Astrocyte (in vitro differentiated cells and primary cell): ENCODE results near the gene CLEC4D. TPM values are rescaled to one million over a fixed set of nuclear protein-coding genes. Genes with fewer than 3 reads are reported as not detected.
"Not testable (repeated sequence)": the region's sequence is repeated elsewhere in the genome, so short reads cannot be mapped to it uniquely, and the experiment has no call there.

ENCODE experiments used
- DNase-seq: peaks from one replicate; pipeline ENCODE4 v3.0.0-alpha.2; 2010; ENCODE audit warnings: low read depth
- FAIRE-seq: peaks from 2 replicates; lab custom pipeline; 2011; peaks lifted over from hg19 to GRCh38; lab: Jason Lieb, UNC
- H2AFZ ChIP-seq: 2 replicates; pipeline ENCODE4 v1.6.0; 2012; ENCODE audit warnings: low read depth, low read length, inconsistent platforms
- H3K27ac ChIP-seq: 2 replicates; pipeline ENCODE4 v1.5.1; 2011; ENCODE audit warnings: low read depth, low read length, inconsistent platforms
- H3K27me3 ChIP-seq: 2 replicates; pipeline ENCODE4 v1.6.0; 2011; ENCODE audit warnings: low read length, inconsistent platforms; ENCODE audit not compliant: insufficient read depth
- H3K36me3 ChIP-seq: 2 replicates; pipeline ENCODE4 v1.5.1; 2011; ENCODE audit warnings: low read length, inconsistent platforms; ENCODE audit not compliant: insufficient read depth
- H3K4me1 ChIP-seq: 2 replicates; pipeline ENCODE4 v1.5.1; 2011; ENCODE audit warnings: low read length, inconsistent platforms; ENCODE audit not compliant: insufficient read depth
- H3K4me2 ChIP-seq: 2 replicates; pipeline ENCODE4 v1.6.0; 2012; ENCODE audit warnings: low read length, inconsistent platforms
- H3K4me3 ChIP-seq: 2 replicates; pipeline ENCODE4 v1.5.1; 2011; ENCODE audit warnings: low read depth, mild to moderate bottlenecking, low read length, inconsistent platforms; ENCODE audit not compliant: insufficient read depth
- H3K79me2 ChIP-seq: 2 replicates; pipeline ENCODE4 v1.6.0; 2012; ENCODE audit warnings: mild to moderate bottlenecking, low read length, inconsistent platforms; ENCODE audit not compliant: insufficient read depth
- H3K9ac ChIP-seq: 2 replicates; pipeline ENCODE4 v1.6.0; 2012; ENCODE audit warnings: mild to moderate bottlenecking, low read length, inconsistent platforms
- H3K9me3 ChIP-seq: 2 replicates; pipeline ENCODE4 v1.5.1; 2012; ENCODE audit warnings: low read depth, mild to moderate bottlenecking, low read length, inconsistent platforms; ENCODE audit not compliant: insufficient read depth
- H4K20me1 ChIP-seq: 2 replicates; pipeline ENCODE4 v1.6.0; 2012; ENCODE audit warnings: low read length, inconsistent platforms; ENCODE audit not compliant: insufficient read depth
- H3K27ac Mint-ChIP-seq: one replicate; pipeline ENCODE4 v1.8.0; 2021; ENCODE audit warnings: mild to moderate bottlenecking, mixed read lengths; ENCODE audit not compliant: unreplicated experiment
- H3K27me3 Mint-ChIP-seq: one replicate; pipeline ENCODE4 v1.8.0; 2021; ENCODE audit warnings: low read depth, mixed read lengths; ENCODE audit not compliant: unreplicated experiment
- H3K36me3 Mint-ChIP-seq: one replicate; pipeline ENCODE4 v1.8.0; 2021; ENCODE audit warnings: low read depth, mixed read lengths; ENCODE audit not compliant: unreplicated experiment
- H3K4me1 Mint-ChIP-seq: one replicate; pipeline ENCODE4 v1.8.0; 2021; ENCODE audit warnings: low read depth, mixed read lengths; ENCODE audit not compliant: unreplicated experiment
- H3K4me3 Mint-ChIP-seq: one replicate; pipeline ENCODE4 v1.8.0; 2021; ENCODE audit warnings: mild to moderate bottlenecking, moderate library complexity, mixed read lengths; ENCODE audit not compliant: unreplicated experiment
- H3K9me3 Mint-ChIP-seq: one replicate; pipeline ENCODE4 v1.8.0; 2021; ENCODE audit warnings: mild to moderate bottlenecking, mixed read lengths; ENCODE audit not compliant: unreplicated experiment
- EZH2 ChIP-seq: IDR thresholded peaks from 2 replicates; pipeline ENCODE4 v1.6.1; 2012; ENCODE audit warnings: mild to moderate bottlenecking, low read length, inconsistent platforms; ENCODE audit not compliant: insufficient read depth
- total RNA-seq: library from RNA; stranded (reverse); gene quantifications from 2 replicates; pipeline ENCODE4 v1.2.1, GENCODE V29; 2021
- TF ChIP-seq, protein P1 (sequence below): IDR thresholded peaks from 2 replicates; pipeline ENCODE4 v1.5.1; 2011; ENCODE audit warnings: low read depth, mild to moderate bottlenecking, inconsistent platforms, low read length, moderate library complexity; ENCODE audit not compliant: insufficient read depth

The CLEC4D gene
- total RNA-seq, 1 donor from 2014 or later = not detected

DNA sequence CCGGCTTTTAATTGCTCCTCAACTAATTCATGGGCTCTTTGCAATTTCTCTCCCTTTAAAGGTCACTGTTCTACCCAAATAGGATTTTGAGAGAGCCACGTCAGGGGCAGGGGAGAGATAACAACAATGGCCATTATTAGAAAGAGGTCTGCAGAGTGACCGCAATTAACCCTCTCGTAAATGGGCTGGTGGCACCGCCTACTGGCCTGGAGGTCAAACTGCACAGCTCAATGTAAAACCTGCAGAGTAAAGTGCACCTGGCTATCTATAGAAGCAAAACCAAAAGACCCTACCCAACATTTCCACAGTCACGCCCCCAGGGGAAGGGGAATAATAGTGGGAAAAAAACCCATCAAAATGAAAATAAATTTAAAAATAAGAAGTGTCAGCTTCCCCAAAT is 49.0 kb downstream of the CLEC4D start:
- no peaks in the 10 kb centered on the region for H3K4me1 ChIP-seq
- H4K20me1 ChIP-seq = no peaks in the 10 kb centered on the region
- no peaks in the 10 kb centered on the region for H3K9me3 ChIP-seq
- H3K27me3 ChIP-seq = no peaks in the 10 kb centered on the region
- H3K27ac ChIP-seq = no peak overlapping the region
- H3K4me3 Mint-ChIP-seq = no peak overlapping the region
- no peak overlapping the region for H3K27ac Mint-ChIP-seq
- no peak for FAIRE-seq
- H3K9me3 Mint-ChIP-seq = peaks cover 9% of the 10 kb centered on the region
- TF ChIP-seq EZH2 = no peak
- TF ChIP-seq, protein P1, sequence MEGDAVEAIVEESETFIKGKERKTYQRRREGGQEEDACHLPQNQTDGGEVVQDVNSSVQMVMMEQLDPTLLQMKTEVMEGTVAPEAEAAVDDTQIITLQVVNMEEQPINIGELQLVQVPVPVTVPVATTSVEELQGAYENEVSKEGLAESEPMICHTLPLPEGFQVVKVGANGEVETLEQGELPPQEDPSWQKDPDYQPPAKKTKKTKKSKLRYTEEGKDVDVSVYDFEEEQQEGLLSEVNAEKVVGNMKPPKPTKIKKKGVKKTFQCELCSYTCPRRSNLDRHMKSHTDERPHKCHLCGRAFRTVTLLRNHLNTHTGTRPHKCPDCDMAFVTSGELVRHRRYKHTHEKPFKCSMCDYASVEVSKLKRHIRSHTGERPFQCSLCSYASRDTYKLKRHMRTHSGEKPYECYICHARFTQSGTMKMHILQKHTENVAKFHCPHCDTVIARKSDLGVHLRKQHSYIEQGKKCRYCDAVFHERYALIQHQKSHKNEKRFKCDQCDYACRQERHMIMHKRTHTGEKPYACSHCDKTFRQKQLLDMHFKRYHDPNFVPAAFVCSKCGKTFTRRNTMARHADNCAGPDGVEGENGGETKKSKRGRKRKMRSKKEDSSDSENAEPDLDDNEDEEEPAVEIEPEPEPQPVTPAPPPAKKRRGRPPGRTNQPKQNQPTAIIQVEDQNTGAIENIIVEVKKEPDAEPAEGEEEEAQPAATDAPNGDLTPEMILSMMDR = no peak
- H3K27me3 Mint-ChIP-seq = no peaks in the 10 kb centered on the region
- DNase-seq = no peak
- no peak overlapping the region for H3K4me2 ChIP-seq
- H3K4me3 ChIP-seq = no peak overlapping the region
- no peaks in the 10 kb centered on the region for H3K36me3 Mint-ChIP-seq
- peaks cover 8% of the 10 kb centered on the region for H3K4me1 Mint-ChIP-seq
- H3K9ac ChIP-seq = no peak overlapping the region
- H2AFZ ChIP-seq = no peak overlapping the region
- no peaks in the 10 kb centered on the region for H3K79me2 ChIP-seq
- H3K36me3 ChIP-seq = no peaks in the 10 kb centered on the region

DNA sequence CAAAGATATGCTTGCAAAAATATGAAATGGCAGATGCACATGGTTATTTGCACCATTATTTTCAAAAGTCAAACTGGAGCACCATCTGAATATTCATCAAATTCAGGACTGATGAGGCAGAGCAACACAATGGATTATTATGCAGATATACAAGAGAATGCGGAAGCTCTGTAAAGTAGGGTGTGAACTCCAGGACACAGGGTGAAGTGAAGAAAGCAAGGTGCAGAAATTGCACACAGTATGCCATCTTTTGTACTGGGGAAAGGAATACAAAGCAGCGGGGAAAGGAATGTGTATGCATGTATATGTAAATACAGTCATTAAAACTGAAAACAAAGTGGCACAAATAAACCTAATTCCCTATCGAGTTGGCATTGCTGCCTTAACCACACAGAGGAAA is 50.1 kb downstream of the CLEC4D start:
- DNase-seq (no peak), FAIRE-seq (no peak)
- no peak for TF ChIP-seq EZH2
- TF ChIP-seq, protein P1 = no peak
- peaks cover 8% of the 10 kb centered on the region for H3K4me1 Mint-ChIP-seq
- Histone ChIP-seq H2AFZ (no peak overlapping the region), H3K27me3 (no peaks in the 10 kb centered on the region), H3K4me2 (no peak overlapping the region), H4K20me1 (no peaks in the 10 kb centered on the region), H3K4me1 (no peaks in the 10 kb centered on the region), H3K9me3 (no peaks in the 10 kb centered on the region), H3K27ac (no peak overlapping the region), H3K4me3 (no peak overlapping the region), H3K79me2 (no peaks in the 10 kb centered on the region), H3K36me3 (no peaks in the 10 kb centered on the region), H3K9ac (no peak overlapping the region)
- H3K27ac Mint-ChIP-seq = no peak overlapping the region
- H3K4me3 Mint-ChIP-seq = no peak overlapping the region
- H3K9me3 Mint-ChIP-seq = peaks cover 10% of the 10 kb centered on the region
- no peaks in the 10 kb centered on the region for H3K36me3 Mint-ChIP-seq
- H3K27me3 Mint-ChIP-seq = no peaks in the 10 kb centered on the region

DNA sequence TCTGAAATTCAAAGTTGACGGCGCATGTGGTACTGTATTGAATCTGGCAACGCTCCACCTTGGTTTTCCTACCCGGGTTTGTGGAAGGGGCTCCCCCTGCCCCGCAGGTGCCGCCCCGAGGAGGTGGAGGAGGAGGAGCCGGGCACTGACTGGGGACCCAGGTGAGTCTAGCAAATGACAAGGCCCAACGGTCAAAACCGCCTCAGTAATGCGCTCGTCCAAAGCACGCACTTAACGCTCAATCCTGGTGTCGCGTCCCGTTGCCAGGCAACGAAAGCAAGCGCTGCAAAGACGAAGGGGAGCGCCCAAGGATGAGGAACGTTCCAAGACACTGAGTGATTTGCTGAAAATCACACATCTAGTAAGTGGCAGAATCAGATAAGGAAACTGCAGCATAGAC is 51.4 kb downstream of the CLEC4D start:
- Histone ChIP-seq H2AFZ (no peak overlapping the region), H3K4me2 (no peak overlapping the region), H3K27ac (no peak overlapping the region), H3K9me3 (no peaks in the 10 kb centered on the region), H4K20me1 (no peaks in the 10 kb centered on the region), H3K27me3 (no peaks in the 10 kb centered on the region), H3K4me3 (no peak overlapping the region), H3K36me3 (no peaks in the 10 kb centered on the region), H3K9ac (no peak overlapping the region), H3K79me2 (no peaks in the 10 kb centered on the region), H3K4me1 (no peaks in the 10 kb centered on the region)
- peaks cover 10% of the 10 kb centered on the region for H3K9me3 Mint-ChIP-seq
- no peaks in the 10 kb centered on the region for H3K27me3 Mint-ChIP-seq
- peaks cover 3% of the 10 kb centered on the region for H3K4me1 Mint-ChIP-seq
- H3K4me3 Mint-ChIP-seq = no peak overlapping the region
- no peak overlapping the region for H3K27ac Mint-ChIP-seq
- FAIRE-seq (no peak), DNase-seq (no peak)
- no peaks in the 10 kb centered on the region for H3K36me3 Mint-ChIP-seq
- no peak for TF ChIP-seq EZH2
- TF ChIP-seq, protein P1 = no peak

GRCh38 chr12:8566052-8566451 is 52.7 kb downstream of the CLEC4D start:
- not testable (repeated sequence) for H3K4me2 ChIP-seq, DNase-seq, H3K27me3 Mint-ChIP-seq, H3K27me3 ChIP-seq, H3K27ac ChIP-seq, H3K9ac ChIP-seq, H3K4me3 Mint-ChIP-seq, H4K20me1 ChIP-seq, H2AFZ ChIP-seq, H3K27ac Mint-ChIP-seq, H3K4me1 ChIP-seq, H3K9me3 ChIP-seq, H3K4me3 ChIP-seq, H3K36me3 ChIP-seq, H3K4me1 Mint-ChIP-seq, FAIRE-seq, H3K36me3 Mint-ChIP-seq, H3K79me2 ChIP-seq
- H3K9me3 Mint-ChIP-seq = peaks cover 10% of the 10 kb centered on the region
